Kidney glomerular epithelial cell (primary cell): ENCODE measurements around the gene EPG5.
"Not testable (repeated sequence)": the region's sequence is repeated elsewhere in the genome, so short reads cannot be mapped to it uniquely, and the experiment has no call there.

Source experiments
- DNase-seq: peaks from one replicate; lab custom pipeline; 2025; lab: John Stamatoyannopoulos, UW

The EPG5 gene

GRCh38 chr18:45863469-45863868 is 103.7 kb downstream of the EPG5 start:
- no peak for DNase-seq

- no peak for DNase-seq
Observed at GRCh38 chr18:45861926-45862325, 105.2 kb downstream of the EPG5 start.

GRCh38 chr18:45860971-45861370 is 106.2 kb downstream of the EPG5 start:
- DNase-seq = no peak

- no peak for DNase-seq
Observed at GRCh38 chr18:45860492-45860891, 106.6 kb downstream of the EPG5 start.

GRCh38 chr18:45859334-45859733 is 107.8 kb downstream of the EPG5 start:
- DNase-seq = no peak

- DNase-seq = no peak
Observed at GRCh38 chr18:45856531-45856930, 110.6 kb downstream of the EPG5 start.

GRCh38 chr18:45854036-45854586 is 113.0 kb downstream of the EPG5 start:
- no peak for DNase-seq

GRCh38 chr18:45852631-45853030 is 114.5 kb downstream of the EPG5 start:
- no peak for DNase-seq

- no peak for DNase-seq
Observed at GRCh38 chr18:45851161-45851925, 115.8 kb downstream of the EPG5 start.

GRCh38 chr18:45850021-45850420 is 117.1 kb downstream of the EPG5 start:
- DNase-seq = peak; percentile 62

- no peak for DNase-seq
Observed at GRCh38 chr18:45849529-45849928, 117.6 kb downstream of the EPG5 start.

- DNase-seq = not testable (repeated sequence)
Observed at GRCh38 chr18:45848643-45849042, 118.5 kb downstream of the EPG5 start.

GRCh38 chr18:45847119-45847518 is 120.0 kb downstream of the EPG5 start:
- DNase-seq = no peak

- DNase-seq = no peak
Observed at GRCh38 chr18:45845410-45845809, 121.7 kb downstream of the EPG5 start.

GRCh38 chr18:45844938-45845337 is 122.2 kb downstream of the EPG5 start:
- DNase-seq = no peak

- no peak for DNase-seq
Observed at GRCh38 chr18:45843019-45843418, 124.1 kb downstream of the EPG5 start.

- no peak for DNase-seq
Observed at GRCh38 chr18:45841765-45842442, 125.2 kb downstream of the EPG5 start.

- DNase-seq = no peak
Observed at GRCh38 chr18:45841060-45841764, 125.9 kb downstream of the EPG5 start.

GRCh38 chr18:45839414-45840395 is 127.4 kb downstream of the EPG5 start:
- peak; percentile 23 for DNase-seq

GRCh38 chr18:45838302-45839070 is 128.6 kb downstream of the EPG5 start:
- no peak for DNase-seq
